HCT116 (cell line): ENCODE measurements around the gene SEC23A.
"Not testable (repeated sequence)": the region's sequence is repeated elsewhere in the genome, so short reads cannot be mapped to it uniquely, and the experiment has no call there.

Experiments
- ATF3 ChIP-seq: IDR thresholded peaks from 2 replicates; pipeline ENCODE4 v1.6.1; 2012
- CTCF ChIP-seq, 3 experiments: fragments of 200-600 bp in 1 of 3; sonication (generic) in 1 of 3; IDR thresholded peaks in 2 of 3; conservative IDR thresholded peaks in 1 of 3; 2 replicates each; pipeline ENCODE4 v1.5.1; 2012 to 2017; ENCODE audit warnings: low read depth in 2 of 3, low read length in 2 of 3, antibody characterized with exemption in 1 of 3, borderline replicate concordance in 1 of 3, control low read depth in 1 of 3, mild to moderate bottlenecking in 1 of 3, mixed read lengths in 1 of 3, mixed run types in 1 of 3, moderate library complexity in 1 of 3; ENCODE audit not compliant: insufficient read depth in 1 of 3
- FOSL1 ChIP-seq: IDR thresholded peaks from 2 replicates; pipeline ENCODE4 v1.6.1; 2012; ENCODE audit warnings: low read depth
- JUND ChIP-seq: IDR thresholded peaks from 2 replicates; pipeline ENCODE4 v1.6.1; 2012
- POLR2A ChIP-seq: IDR thresholded peaks from 2 replicates; pipeline ENCODE4 v1.7.0; 2011; ENCODE audit warnings: borderline replicate concordance; ENCODE audit not compliant: insufficient read depth, insufficient read length; ENCODE audit errors: extremely low read depth
- POLR2AphosphoS5 ChIP-seq: IDR thresholded peaks from 2 replicates; pipeline ENCODE4 v1.6.1; 2011; ENCODE audit warnings: mild to moderate bottlenecking, low read depth, low read length, moderate library complexity
- RAD21 ChIP-seq: IDR thresholded peaks from 2 replicates; pipeline ENCODE4 v1.6.1; 2012; ENCODE audit warnings: low read depth, mild to moderate bottlenecking
- REST ChIP-seq: IDR thresholded peaks from 2 replicates; pipeline ENCODE4 v1.6.1; 2012; ENCODE audit warnings: low read depth
- ZFX ChIP-seq: fragments of 450-650 bp; IDR thresholded peaks from 2 replicates; pipeline ENCODE4 v1.6.1; 2017

- TF ChIP-seq POLR2A; CTCF (IDR thresholded peaks at IDR 0.05 in 2 of 3, conservative IDR thresholded peaks at IDR 0.05 in 1 of 3; ENCODE audit: borderline replicate concordance in 1 of 3, insufficient read depth in 1 of 3, low read depth in 2 of 3, low read length in 2 of 3); REST; RAD21; ZFX; FOSL1; ATF3; POLR2AphosphoS5; JUND: not testable (repeated sequence)
Measured at GRCh38 chr14:39008965-39009364, 94.1 kb downstream of the SEC23A start.
